GM23248 (cell line): ENCODE data around the gene FXYD6.

Source experiments
- EZH2 ChIP-seq: fragments of 200-600 bp; sonication (generic); IDR thresholded peaks from 2 replicates; pipeline ENCODE4 v1.6.1; 2018; ENCODE audit warnings: antibody characterized with exemption, mild to moderate bottlenecking; ENCODE audit not compliant: insufficient read depth, poor library complexity, severe bottlenecking
- EZH2phosphoT487 ChIP-seq: fragments of 200-600 bp; sonication (generic); IDR thresholded peaks from 2 replicates; pipeline ENCODE4 v1.6.1; 2018; ENCODE audit warnings: antibody characterized with exemption, moderate library complexity, mild to moderate bottlenecking, low read depth; ENCODE audit not compliant: insufficient read depth

- TF ChIP-seq EZH2phosphoT487 (no peak), EZH2 (no peak)
Observed at GRCh38 chr11:117871784-117872183, 4.7 kb downstream of the FXYD6 start.
